HG02763 (cell line): ENCODE data around the gene SCAND1.
"Not testable (repeated sequence)": the region's sequence is repeated elsewhere in the genome, so short reads cannot be mapped to it uniquely, and the experiment has no call there.

Source experiments
- ATAC-seq: cut with Tn5 transposase; IDR thresholded peaks from one replicate; pipeline ENCODE4 v1.9.1; 2021; ENCODE audit warnings: mild to moderate bottlenecking, moderate library complexity; ENCODE audit not compliant: unreplicated experiment

The SCAND1 gene

GRCh38 chr20:35954200-35954906 lies at the start of gene SCAND1:
SCAND1 (minus strand) TSS chr20:35954502; CDS start chr20:35954284, 218 bp downstream.
- peak; percentile 85 for ATAC-seq

DNA sequence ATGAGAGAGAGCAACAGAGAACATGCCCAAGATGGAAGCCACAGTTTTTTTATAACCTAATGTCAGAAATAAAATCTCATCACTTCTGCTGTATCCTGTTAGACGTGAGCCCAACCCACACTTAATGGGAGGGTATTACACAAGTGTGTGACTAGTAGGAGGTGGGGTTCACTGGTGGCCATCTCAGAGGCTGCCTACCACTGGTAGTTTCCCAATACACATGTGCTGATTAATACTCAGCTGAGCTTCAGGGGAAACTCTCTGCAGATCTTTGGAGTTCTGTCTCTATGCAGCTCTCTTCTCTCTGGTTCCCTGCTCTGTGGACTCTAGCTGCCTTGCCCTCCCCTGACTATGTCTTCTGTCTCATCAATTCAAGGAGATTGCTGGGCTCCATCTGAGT lies 49.7 kb upstream of the SCAND1 start:
- no peak for ATAC-seq

GRCh38 chr20:36002855-36003254 lies 48.6 kb upstream of the SCAND1 start:
- ATAC-seq: no peak

DNA sequence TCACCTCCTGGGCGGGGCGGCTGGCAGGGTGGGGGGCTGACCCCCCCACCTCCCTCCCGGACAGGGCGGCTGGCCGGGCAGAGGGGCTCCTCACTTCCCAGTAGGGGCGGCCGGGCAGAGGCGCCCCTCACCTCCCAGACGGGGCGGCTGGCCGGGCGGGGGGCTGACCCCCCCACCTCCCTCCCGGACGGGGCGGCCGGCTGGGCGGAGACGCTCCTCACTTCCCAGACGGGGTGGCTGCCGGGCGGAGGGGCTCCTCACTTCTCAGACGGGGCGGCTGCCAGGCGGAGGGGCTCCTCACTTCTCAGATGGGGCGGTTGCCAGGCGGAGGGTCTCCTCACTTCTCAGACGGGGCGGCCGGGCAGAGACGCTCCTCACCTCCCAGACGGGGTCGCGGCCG lies 47.0 kb upstream of the SCAND1 start:
- not testable (repeated sequence) for ATAC-seq

- not testable (repeated sequence) for ATAC-seq
These were observed 42.2 kb upstream of the SCAND1 start for GRCh38 chr20:35996492-35996891.

GRCh38 chr20:35994994-35995453 lies 40.7 kb upstream of the SCAND1 start:
- ATAC-seq: no peak

DNA sequence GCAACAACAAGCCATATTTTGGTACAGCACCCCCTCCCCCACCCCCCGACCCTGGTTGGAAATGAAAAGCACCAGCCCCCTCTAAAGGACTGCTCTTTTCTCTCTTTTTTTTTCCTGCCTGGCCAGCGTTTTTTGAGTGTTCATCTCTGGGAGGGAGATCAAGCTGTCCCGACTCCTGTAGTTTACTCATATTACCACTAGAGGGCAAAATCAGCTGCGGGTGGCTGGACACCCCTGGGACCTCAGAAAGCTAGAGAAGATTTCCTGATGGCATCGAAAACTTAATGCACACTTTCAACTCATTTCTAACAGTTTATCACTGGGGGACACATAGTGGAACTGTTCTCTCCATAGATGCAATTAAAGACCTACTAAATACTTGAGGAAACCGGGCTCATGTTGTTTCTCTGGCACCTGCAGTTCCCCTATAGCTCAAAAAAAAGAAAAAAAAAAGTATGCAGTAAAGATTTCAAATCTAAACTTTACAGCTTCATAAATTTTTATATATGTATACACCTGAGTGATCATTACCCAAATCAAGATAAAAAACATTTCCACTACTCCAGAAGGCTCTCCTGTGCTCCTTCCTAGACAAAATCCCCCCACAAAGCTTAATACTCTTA lies 38.5 kb upstream of the SCAND1 start:
- ATAC-seq: no peak

DNA sequence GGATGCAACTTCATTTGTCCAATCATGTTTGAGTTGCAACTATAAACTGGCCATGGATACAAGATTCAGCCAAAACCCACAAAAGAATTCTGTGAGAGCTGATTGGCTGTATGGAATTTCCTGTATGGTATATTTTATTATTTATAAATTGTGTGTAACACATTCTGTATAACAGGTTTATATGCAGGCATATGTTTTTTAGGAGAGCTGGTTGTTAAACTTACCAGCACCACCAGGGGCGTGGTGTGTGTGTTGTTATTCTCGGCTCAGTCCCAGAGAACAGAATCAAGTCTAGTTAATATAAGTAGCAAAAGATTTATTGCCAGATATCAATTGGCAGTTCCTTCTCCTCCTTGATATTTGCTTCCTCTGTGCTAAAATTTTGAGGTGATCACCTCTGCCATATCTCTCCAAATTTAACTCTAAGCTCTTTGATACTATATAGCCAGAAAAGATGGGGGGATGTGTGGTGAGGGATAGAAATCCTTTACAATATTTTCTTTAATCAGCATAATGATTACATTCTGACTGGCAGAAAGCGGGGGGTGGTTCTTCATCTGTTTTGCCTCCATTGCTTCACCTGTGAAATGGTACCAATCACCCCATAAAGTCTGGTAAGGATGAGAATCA lies 37.0 kb upstream of the SCAND1 start:
- no peak for ATAC-seq

DNA sequence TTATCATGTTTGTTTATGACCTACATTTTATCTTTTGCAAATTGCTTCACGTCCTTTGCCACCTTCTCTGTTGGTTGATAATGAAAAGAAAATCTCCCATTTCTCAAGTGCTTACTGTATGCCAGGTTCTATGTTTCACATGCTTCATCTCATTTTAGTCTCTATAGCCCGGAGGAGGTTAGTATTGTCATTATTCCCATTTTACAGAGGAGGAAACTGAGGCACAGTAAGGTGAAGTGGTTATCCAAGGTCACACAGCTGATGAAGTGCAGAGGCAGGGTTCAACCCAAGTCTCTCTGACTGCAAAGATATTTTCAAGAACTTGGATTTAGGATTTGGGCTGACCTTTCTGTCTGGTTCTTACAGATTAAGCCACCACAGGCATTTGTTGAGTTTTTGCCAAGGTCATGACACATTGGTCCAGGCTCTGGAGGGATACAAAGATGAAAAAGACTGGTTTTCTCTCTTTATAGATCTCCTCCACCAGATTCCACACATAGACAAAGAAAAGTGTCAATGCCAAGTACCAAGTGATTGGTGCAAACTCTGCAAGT lies 34.7 kb upstream of the SCAND1 start:
- no peak for ATAC-seq

GRCh38 chr20:35985806-35986205 lies 31.5 kb upstream of the SCAND1 start:
- ATAC-seq: no peak

DNA sequence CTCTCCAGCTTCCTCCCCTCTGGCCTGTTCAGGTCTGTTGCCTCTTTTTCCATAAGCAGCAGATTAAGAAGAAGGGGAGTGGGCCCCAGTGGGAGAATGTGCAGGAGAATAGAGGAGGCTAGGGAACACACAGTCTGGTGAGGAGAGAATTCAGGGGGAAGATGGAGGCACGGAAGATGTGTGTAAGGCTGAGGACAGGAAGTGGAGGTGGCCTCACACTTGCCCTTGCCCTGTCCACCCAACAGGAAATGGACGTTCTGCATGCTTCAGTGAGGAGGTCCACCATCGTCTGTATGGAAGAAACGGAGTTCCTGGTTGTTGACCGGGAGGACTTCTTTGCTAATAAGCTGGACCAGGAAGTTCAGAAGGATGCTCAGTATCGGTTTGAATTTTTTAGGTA lies 30.1 kb upstream of the SCAND1 start:
- no peak for ATAC-seq

GRCh38 chr20:35981969-35982368 lies 27.7 kb upstream of the SCAND1 start:
- no peak for ATAC-seq

GRCh38 chr20:35979544-35979943 lies 25.2 kb upstream of the SCAND1 start:
- no peak for ATAC-seq

- no peak for ATAC-seq
These were observed 23.8 kb upstream of the SCAND1 start for GRCh38 chr20:35978041-35978513.

DNA sequence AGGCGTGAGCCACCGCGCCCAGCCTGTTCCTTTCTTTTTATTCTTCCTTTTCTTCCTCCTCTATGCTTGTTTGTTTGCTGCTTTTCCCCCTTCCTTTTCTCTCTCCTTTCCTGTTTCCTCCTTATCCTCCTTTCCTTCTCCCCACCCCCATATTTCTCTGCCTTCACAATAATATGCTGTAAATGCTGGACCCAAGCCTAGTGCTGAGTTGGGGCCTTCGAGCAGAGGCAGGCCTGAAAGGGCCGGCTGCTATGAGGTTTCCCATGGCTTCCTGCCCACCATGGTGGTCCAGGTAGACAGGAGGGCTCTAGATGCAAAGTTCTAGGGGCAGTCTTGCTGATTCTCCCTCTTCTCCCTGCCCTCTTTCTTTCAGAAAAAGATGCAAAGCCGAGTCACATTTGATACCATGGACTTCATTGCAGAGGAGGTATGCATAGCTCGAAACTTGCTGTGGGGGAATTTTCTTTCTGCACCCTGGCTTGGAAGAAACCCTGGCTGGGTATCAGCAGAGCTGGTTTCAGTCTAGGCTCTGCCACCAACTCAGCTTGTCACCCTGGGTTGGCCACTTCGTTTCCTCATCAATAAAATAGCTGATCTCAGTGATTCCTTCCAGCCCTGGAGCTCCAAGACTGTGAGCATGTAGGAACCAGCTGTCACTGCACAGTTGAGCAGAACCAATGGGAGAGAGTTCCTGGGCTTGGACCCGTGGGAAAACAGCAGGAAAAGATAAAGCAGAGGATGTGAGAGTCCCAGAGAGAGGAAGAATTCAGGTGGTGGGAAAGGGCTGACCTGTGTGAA lies 21.5 kb upstream of the SCAND1 start:
- ATAC-seq: no peak

DNA sequence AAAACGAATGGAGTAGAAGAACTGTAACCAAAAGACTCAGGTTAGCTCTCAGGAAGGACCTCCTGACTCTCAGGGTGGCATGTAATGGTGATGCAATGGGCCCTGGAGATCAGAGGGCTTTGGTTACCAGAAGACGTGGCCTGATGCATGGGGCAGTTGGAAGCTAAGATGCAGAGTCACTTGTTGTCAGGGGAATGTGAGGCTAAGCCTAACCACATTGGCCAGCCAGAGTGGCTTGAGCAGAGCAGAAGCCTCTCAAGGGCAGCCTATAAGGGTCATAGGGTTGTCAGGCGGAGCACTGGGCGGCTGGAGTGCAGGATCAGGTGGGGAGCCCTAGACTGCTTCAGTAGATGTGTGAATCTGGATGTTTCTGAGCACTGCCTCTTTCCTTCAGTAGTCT lies 20.0 kb upstream of the SCAND1 start:
- ATAC-seq: no peak

DNA sequence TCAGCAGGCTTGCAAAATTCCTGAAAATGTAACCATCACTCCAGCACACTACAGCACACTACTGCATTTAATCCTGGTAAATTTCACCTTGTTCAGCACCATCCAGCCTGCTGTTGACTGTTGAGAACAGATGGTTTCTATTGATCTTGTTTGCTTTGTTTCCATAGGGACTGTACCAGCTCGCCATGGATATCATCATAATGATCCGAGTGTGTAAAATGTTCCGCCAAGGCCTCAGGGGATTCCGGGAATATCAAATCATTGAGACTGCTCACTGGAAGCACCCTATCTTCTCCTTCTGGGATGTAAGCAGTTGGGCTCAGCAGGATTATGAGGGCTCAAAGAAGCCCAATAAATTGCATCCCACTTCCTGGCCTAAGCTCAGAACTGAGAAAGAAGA lies 18.2 kb upstream of the SCAND1 start:
- no peak for ATAC-seq

- no peak for ATAC-seq
These were observed 17.7 kb upstream of the SCAND1 start for GRCh38 chr20:35971981-35972380.

DNA sequence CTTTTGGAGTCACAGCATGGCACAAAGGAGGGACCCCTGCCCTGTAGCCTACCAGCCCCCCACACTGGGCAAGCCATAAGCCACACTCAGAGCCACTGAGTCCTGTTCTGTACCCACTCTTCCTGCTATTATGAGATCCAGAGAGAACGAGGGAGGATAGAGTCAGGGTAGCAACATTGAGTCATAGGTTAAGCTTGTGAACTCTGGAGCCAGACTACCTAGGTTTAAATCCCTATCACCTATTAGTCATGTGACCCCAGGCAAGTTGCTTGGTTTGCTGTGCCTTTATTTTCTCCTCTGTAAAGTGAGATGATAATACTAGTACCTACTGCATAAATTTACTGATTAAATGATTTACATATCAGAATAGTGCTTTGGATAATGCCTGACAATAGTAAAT lies 14.6 kb upstream of the SCAND1 start:
- ATAC-seq: no peak

DNA sequence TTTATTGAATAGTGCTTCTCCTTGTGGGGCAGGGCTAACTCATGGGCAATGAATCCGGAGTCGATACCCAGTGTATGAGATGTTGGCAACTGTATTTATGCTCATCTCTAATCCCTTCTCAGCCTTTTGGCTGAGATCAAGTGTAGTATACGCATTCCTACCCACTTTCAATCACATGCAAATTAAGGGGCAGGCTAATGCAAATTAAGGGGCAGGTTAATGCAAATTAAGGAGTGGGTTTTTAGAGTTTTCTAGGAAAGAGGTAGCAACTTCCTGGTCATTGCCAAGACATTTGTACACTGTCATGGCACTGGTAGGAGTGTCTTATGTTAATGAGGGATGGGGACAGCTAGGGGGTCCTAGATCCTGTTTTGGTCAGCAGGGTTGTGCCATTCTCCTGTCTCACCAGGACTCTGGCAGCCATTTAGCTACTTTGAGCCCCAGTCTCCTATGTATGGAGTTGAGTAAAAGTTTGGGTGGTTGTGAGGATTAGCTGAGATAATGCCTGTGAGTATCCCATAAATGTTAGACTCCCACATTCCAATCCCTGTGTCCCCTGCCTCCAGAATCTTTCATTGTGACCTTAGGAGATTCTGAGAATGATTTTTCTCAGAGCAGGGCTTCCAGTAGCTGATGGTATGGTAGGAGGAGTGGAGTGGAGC lies 13.8 kb upstream of the SCAND1 start, which contains the start of gene CNBD2:
Gene CNBD2 (plus strand): TSS at position 612 of the 662 bp plus-strand sequence. CDS start 173 bp downstream, outside the sequence.
- no peak for ATAC-seq
